GM12891 (cell line): ENCODE measurements around the gene ALG5.

Source experiments
- POLR2A ChIP-seq: IDR thresholded peaks from 2 replicates; pipeline ENCODE4 v1.6.1; 2011; ENCODE audit warnings: low read depth, low read length, control low read depth
- TAF1 ChIP-seq: IDR thresholded peaks from 2 replicates; pipeline ENCODE4 v1.6.1; 2011; ENCODE audit warnings: low read depth, low read length, control low read depth

DNA sequence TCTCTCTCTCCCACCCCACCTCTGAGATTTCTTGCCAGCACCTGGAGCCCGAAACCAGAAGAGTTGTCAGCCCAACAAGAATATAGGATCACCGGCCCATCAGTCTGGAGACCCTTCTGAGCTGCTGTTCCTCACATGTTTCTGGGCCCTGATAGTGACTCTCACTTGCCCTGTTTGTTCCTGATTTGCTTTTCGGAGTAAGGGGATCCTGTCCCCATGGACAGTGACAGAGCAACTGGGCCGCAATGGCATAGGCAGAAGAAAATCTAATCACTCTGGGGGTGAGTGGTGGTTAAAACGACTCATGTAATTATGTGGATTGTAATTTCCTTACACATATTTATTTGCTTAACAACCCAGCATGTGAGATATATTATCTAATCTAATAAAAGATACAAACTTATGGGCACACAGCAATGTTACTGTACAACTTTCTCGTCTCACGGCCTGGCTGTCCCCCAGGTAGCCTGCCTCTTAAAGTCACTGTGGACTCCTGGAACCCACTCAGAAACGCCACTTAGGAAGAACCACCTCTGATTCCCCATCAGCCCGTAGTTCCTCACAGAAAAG is 78.4 kb downstream of the ALG5 start:
- TF ChIP-seq POLR2A (no peak), TAF1 (no peak)
